ENCODE data around the gene TMEM143.

DNA sequence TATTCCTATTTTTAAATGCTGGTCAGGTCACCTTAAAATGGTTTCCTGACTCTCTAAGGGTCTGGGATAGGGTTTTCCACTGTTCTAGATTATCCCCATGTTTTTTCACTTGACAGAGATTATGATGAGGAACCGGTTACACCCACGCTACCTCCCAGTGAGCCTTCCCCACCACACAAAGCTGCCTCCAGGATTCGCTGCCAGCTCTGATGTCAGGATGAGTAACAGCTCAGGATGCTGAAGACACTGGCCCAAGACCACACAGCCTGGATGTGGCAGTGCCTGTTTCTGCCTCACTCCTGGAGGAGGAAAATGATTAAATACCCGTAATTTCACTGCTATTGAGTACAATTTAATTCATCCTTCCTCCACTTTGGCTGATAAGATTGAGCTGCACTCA, 70.9 kb downstream of the TMEM143 start:
- TF ChIP-seq, protein P1, sequence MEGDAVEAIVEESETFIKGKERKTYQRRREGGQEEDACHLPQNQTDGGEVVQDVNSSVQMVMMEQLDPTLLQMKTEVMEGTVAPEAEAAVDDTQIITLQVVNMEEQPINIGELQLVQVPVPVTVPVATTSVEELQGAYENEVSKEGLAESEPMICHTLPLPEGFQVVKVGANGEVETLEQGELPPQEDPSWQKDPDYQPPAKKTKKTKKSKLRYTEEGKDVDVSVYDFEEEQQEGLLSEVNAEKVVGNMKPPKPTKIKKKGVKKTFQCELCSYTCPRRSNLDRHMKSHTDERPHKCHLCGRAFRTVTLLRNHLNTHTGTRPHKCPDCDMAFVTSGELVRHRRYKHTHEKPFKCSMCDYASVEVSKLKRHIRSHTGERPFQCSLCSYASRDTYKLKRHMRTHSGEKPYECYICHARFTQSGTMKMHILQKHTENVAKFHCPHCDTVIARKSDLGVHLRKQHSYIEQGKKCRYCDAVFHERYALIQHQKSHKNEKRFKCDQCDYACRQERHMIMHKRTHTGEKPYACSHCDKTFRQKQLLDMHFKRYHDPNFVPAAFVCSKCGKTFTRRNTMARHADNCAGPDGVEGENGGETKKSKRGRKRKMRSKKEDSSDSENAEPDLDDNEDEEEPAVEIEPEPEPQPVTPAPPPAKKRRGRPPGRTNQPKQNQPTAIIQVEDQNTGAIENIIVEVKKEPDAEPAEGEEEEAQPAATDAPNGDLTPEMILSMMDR (IDR thresholded peaks at IDR 0.05; ENCODE audit: low read depth, low read length) = no peak
- TF ChIP-seq EZH2phosphoT487 (IDR thresholded peaks at IDR 0.05; ENCODE audit: low read depth) = no peak

Data from OCI-LY3 (cell line).